ENCODE data around the gene MUC4.

- TF ChIP-seq CTCF (IDR thresholded peaks at IDR 0.05; ENCODE audit: low read depth, low read length, missing input control) (no peak), SP1 (IDR thresholded peaks at IDR 0.05) (no peak)
Measured at GRCh38 chr3:195709676-195710085, 102.0 kb downstream of the MUC4 start.

All from liver (tissue), 3 donors.